Measurements from ENCODE around the gene LIPA. TPM values are rescaled to one million over a fixed set of nuclear protein-coding genes. Genes with fewer than 3 reads are reported as not detected.
A peak's percentile ranks its signal among the peaks of the same experiment; 100 is the strongest.
"Not testable (repeated sequence)": the region's sequence is repeated elsewhere in the genome, so short reads cannot be mapped to it uniquely, and the experiment has no call there.

LIPA gene
- total RNA-seq, 1 donor from 2014 or later, result 70.2 TPM

GRCh38 chr10:89296220-89296648, 44.7 kb upstream of the LIPA start:
- FAIRE-seq (no peak), DNase-seq (ENCODE audit: low read depth) (no peak)
- H3K4me2 ChIP-seq (ENCODE audit: low read length), result no peak overlapping the region
- peaks cover 3% of the 10 kb centered on the region for H3K4me1 ChIP-seq (ENCODE audit: insufficient read depth, low read length)
- no peaks in the 10 kb centered on the region for H3K36me3 Mint-ChIP-seq (ENCODE audit: low read depth, unreplicated experiment)
- peak overlapping the region; percentile 71 for H3K27ac Mint-ChIP-seq (ENCODE audit: unreplicated experiment)
- no peak for TF ChIP-seq CTCF (IDR thresholded peaks at IDR 0.05; ENCODE audit: insufficient read depth, low read depth, low read length)
- TF ChIP-seq EZH2 (IDR thresholded peaks at IDR 0.05; ENCODE audit: insufficient read depth, low read length), result no peak
- H4K20me1 ChIP-seq (ENCODE audit: insufficient read depth, low read length), result no peaks in the 10 kb centered on the region
- H3K4me1 Mint-ChIP-seq (ENCODE audit: low read depth, unreplicated experiment), result peaks cover 12% of the 10 kb centered on the region
- H3K4me3 ChIP-seq (ENCODE audit: insufficient read depth, low read depth, low read length), result no peak overlapping the region
- H3K36me3 ChIP-seq (ENCODE audit: insufficient read depth, low read length), result no peaks in the 10 kb centered on the region
- H3K4me3 Mint-ChIP-seq (ENCODE audit: unreplicated experiment), result no peak overlapping the region
- no peak overlapping the region for H3K27ac ChIP-seq (ENCODE audit: low read depth, low read length)
- H3K9ac ChIP-seq (ENCODE audit: low read length), result no peak overlapping the region
- no peaks in the 10 kb centered on the region for H3K27me3 ChIP-seq (ENCODE audit: insufficient read depth, low read length)
- H3K79me2 ChIP-seq (ENCODE audit: insufficient read depth, low read length), result no peaks in the 10 kb centered on the region
- peaks cover 10% of the 10 kb centered on the region for H3K9me3 Mint-ChIP-seq (ENCODE audit: unreplicated experiment)
- no peaks in the 10 kb centered on the region for H3K9me3 ChIP-seq (ENCODE audit: insufficient read depth, low read depth, low read length)
- H2AFZ ChIP-seq (ENCODE audit: low read depth, low read length), result no peak overlapping the region
- H3K27me3 Mint-ChIP-seq (ENCODE audit: low read depth, unreplicated experiment), result no peaks in the 10 kb centered on the region

GRCh38 chr10:89295597-89295996, 44.0 kb upstream of the LIPA start:
- H3K79me2 ChIP-seq (ENCODE audit: insufficient read depth, low read length), result no peaks in the 10 kb centered on the region
- no peak overlapping the region for H3K9ac ChIP-seq (ENCODE audit: low read length)
- no peaks in the 10 kb centered on the region for H3K27me3 Mint-ChIP-seq (ENCODE audit: low read depth, unreplicated experiment)
- no peak overlapping the region for H3K27ac ChIP-seq (ENCODE audit: low read depth, low read length)
- no peaks in the 10 kb centered on the region for H3K4me1 ChIP-seq (ENCODE audit: insufficient read depth, low read length)
- H3K36me3 ChIP-seq (ENCODE audit: insufficient read depth, low read length), result no peaks in the 10 kb centered on the region
- DNase-seq (ENCODE audit: low read depth), result peak; percentile 66
- no peaks in the 10 kb centered on the region for H4K20me1 ChIP-seq (ENCODE audit: insufficient read depth, low read length)
- TF ChIP-seq EZH2 (IDR thresholded peaks at IDR 0.05; ENCODE audit: insufficient read depth, low read length) (no peak), CTCF (IDR thresholded peaks at IDR 0.05; ENCODE audit: insufficient read depth, low read depth, low read length) (no peak)
- no peaks in the 10 kb centered on the region for H3K27me3 ChIP-seq (ENCODE audit: insufficient read depth, low read length)
- H3K4me3 Mint-ChIP-seq (ENCODE audit: unreplicated experiment), result no peak overlapping the region
- peak; percentile 91 for FAIRE-seq
- H3K4me3 ChIP-seq (ENCODE audit: insufficient read depth, low read depth, low read length), result no peak overlapping the region
- no peak overlapping the region for H2AFZ ChIP-seq (ENCODE audit: low read depth, low read length)
- H3K9me3 Mint-ChIP-seq (ENCODE audit: unreplicated experiment), result peaks cover 10% of the 10 kb centered on the region
- no peak overlapping the region for H3K4me2 ChIP-seq (ENCODE audit: low read length)
- no peaks in the 10 kb centered on the region for H3K9me3 ChIP-seq (ENCODE audit: insufficient read depth, low read depth, low read length)
- H3K36me3 Mint-ChIP-seq (ENCODE audit: low read depth, unreplicated experiment), result no peaks in the 10 kb centered on the region
- no peak overlapping the region for H3K27ac Mint-ChIP-seq (ENCODE audit: unreplicated experiment)
- peaks cover 8% of the 10 kb centered on the region for H3K4me1 Mint-ChIP-seq (ENCODE audit: low read depth, unreplicated experiment)

GRCh38 chr10:89294721-89295239, 43.2 kb upstream of the LIPA start:
- Histone ChIP-seq H3K9me3 (ENCODE audit: insufficient read depth, low read depth, low read length) (no peaks in the 10 kb centered on the region), H3K36me3 (ENCODE audit: insufficient read depth, low read length) (no peaks in the 10 kb centered on the region), H3K27ac (ENCODE audit: low read depth, low read length) (no peak overlapping the region), H3K4me2 (ENCODE audit: low read length) (no peak overlapping the region), H3K9ac (ENCODE audit: low read length) (no peak overlapping the region), H2AFZ (ENCODE audit: low read depth, low read length) (no peak overlapping the region), H3K79me2 (ENCODE audit: insufficient read depth, low read length) (no peaks in the 10 kb centered on the region), H4K20me1 (ENCODE audit: insufficient read depth, low read length) (no peaks in the 10 kb centered on the region), H3K4me1 (ENCODE audit: insufficient read depth, low read length) (no peaks in the 10 kb centered on the region), H3K27me3 (ENCODE audit: insufficient read depth, low read length) (no peaks in the 10 kb centered on the region), H3K4me3 (ENCODE audit: insufficient read depth, low read depth, low read length) (no peak overlapping the region)
- Mint-ChIP-seq H3K9me3 (ENCODE audit: unreplicated experiment) (peaks cover 9% of the 10 kb centered on the region), H3K36me3 (ENCODE audit: low read depth, unreplicated experiment) (no peaks in the 10 kb centered on the region), H3K4me1 (ENCODE audit: low read depth, unreplicated experiment) (peaks cover 8% of the 10 kb centered on the region), H3K27ac (ENCODE audit: unreplicated experiment) (no peak overlapping the region), H3K4me3 (ENCODE audit: unreplicated experiment) (no peak overlapping the region), H3K27me3 (ENCODE audit: low read depth, unreplicated experiment) (no peaks in the 10 kb centered on the region)
- TF ChIP-seq CTCF (IDR thresholded peaks at IDR 0.05; ENCODE audit: insufficient read depth, low read depth, low read length), result no peak
- TF ChIP-seq EZH2 (IDR thresholded peaks at IDR 0.05; ENCODE audit: insufficient read depth, low read length), result no peak
- no peak for DNase-seq (ENCODE audit: low read depth)
- no peak for FAIRE-seq

- H4K20me1 ChIP-seq (ENCODE audit: insufficient read depth, low read length); H3K4me3 ChIP-seq (ENCODE audit: insufficient read depth, low read depth, low read length); H3K36me3 Mint-ChIP-seq (ENCODE audit: low read depth, unreplicated experiment); H3K27me3 Mint-ChIP-seq (ENCODE audit: low read depth, unreplicated experiment); H3K79me2 ChIP-seq (ENCODE audit: insufficient read depth, low read length); H2AFZ ChIP-seq (ENCODE audit: low read depth, low read length); H3K9me3 ChIP-seq (ENCODE audit: insufficient read depth, low read depth, low read length); H3K27me3 ChIP-seq (ENCODE audit: insufficient read depth, low read length); H3K9me3 Mint-ChIP-seq (ENCODE audit: unreplicated experiment); H3K9ac ChIP-seq (ENCODE audit: low read length); H3K36me3 ChIP-seq (ENCODE audit: insufficient read depth, low read length); H3K4me3 Mint-ChIP-seq (ENCODE audit: unreplicated experiment): not testable (repeated sequence)
- H3K4me1 Mint-ChIP-seq (ENCODE audit: low read depth, unreplicated experiment), result peaks cover 28% of the 10 kb centered on the region
- H3K4me1 ChIP-seq (ENCODE audit: insufficient read depth, low read length), result peaks cover 28% of the 10 kb centered on the region
- peak overlapping the region; percentile 38 for H3K4me2 ChIP-seq (ENCODE audit: low read length)
- peak overlapping the region; percentile 37 for H3K27ac Mint-ChIP-seq (ENCODE audit: unreplicated experiment)
- FAIRE-seq (peak; percentile 60), DNase-seq (ENCODE audit: low read depth) (peak; percentile 51)
- H3K27ac ChIP-seq (ENCODE audit: low read depth, low read length), result peak overlapping the region; percentile 37
These were observed 33.7 kb upstream of the LIPA start for GRCh38 chr10:89285303-89285702.

All from astrocyte (in vitro differentiated cells and primary cell).